ENCODE data around the gene CAPZA3.
"Not testable (repeated sequence)": the region's sequence is repeated elsewhere in the genome, so short reads cannot be mapped to it uniquely, and the experiment has no call there.

Gene CAPZA3

GRCh38 chr12:18737819-18738218, at the start of gene CAPZA3, which contains the start of gene PLCZ1:
CAPZA3 (plus strand) TSS chr12:18738119; CDS start chr12:18738269, 150 bp downstream.
PLCZ1 (minus strand) TSS chr12:18738012; CDS start chr12:18737371, 641 bp downstream.
- DNase-seq (ENCODE audit: low read depth): no peak

- no peak for DNase-seq (ENCODE audit: low read depth)
Observed at GRCh38 chr12:18689771-18690170, 48.1 kb upstream of the CAPZA3 start.

- DNase-seq (ENCODE audit: low read depth): no peak
Observed at GRCh38 chr12:18690653-18691052, 47.3 kb upstream of the CAPZA3 start.

- not testable (repeated sequence) for DNase-seq (ENCODE audit: low read depth)
Observed at GRCh38 chr12:18693986-18694385, 43.9 kb upstream of the CAPZA3 start.

- no peak for DNase-seq (ENCODE audit: low read depth)
Observed at GRCh38 chr12:18696971-18697602, 40.8 kb upstream of the CAPZA3 start.

GRCh38 chr12:18700271-18700670, 37.6 kb upstream of the CAPZA3 start:
- no peak for DNase-seq (ENCODE audit: low read depth)

- no peak for DNase-seq (ENCODE audit: low read depth)
Observed at GRCh38 chr12:18703321-18703720, 34.6 kb upstream of the CAPZA3 start.

GRCh38 chr12:18703911-18704310, 34.0 kb upstream of the CAPZA3 start:
- DNase-seq (ENCODE audit: low read depth): no peak

GRCh38 chr12:18706798-18707197, 31.1 kb upstream of the CAPZA3 start:
- no peak for DNase-seq (ENCODE audit: low read depth)

- DNase-seq (ENCODE audit: low read depth): no peak
Observed at GRCh38 chr12:18716236-18716635, 21.7 kb upstream of the CAPZA3 start.

GRCh38 chr12:18718462-18718861, 19.5 kb upstream of the CAPZA3 start:
- no peak for DNase-seq (ENCODE audit: low read depth)

- DNase-seq (ENCODE audit: low read depth): no peak
Observed at GRCh38 chr12:18719922-18720510, 17.9 kb upstream of the CAPZA3 start.

GRCh38 chr12:18720690-18721089, 17.2 kb upstream of the CAPZA3 start:
- no peak for DNase-seq (ENCODE audit: low read depth)

GRCh38 chr12:18721452-18721851, 16.5 kb upstream of the CAPZA3 start:
- no peak for DNase-seq (ENCODE audit: low read depth)

GRCh38 chr12:18723752-18724151, 14.2 kb upstream of the CAPZA3 start:
- DNase-seq (ENCODE audit: low read depth): no peak

- DNase-seq (ENCODE audit: low read depth): no peak
Observed at GRCh38 chr12:18731156-18731555, 6.8 kb upstream of the CAPZA3 start.

GRCh38 chr12:18747895-18748294, 10.0 kb downstream of the CAPZA3 start:
- DNase-seq (ENCODE audit: low read depth): no peak

GRCh38 chr12:18749386-18749957, 11.6 kb downstream of the CAPZA3 start:
- no peak for DNase-seq (ENCODE audit: low read depth)

- no peak for DNase-seq (ENCODE audit: low read depth)
Observed at GRCh38 chr12:18750085-18750484, 12.2 kb downstream of the CAPZA3 start.

GRCh38 chr12:18751866-18752265, 13.9 kb downstream of the CAPZA3 start:
- DNase-seq (ENCODE audit: low read depth): no peak

- no peak for DNase-seq (ENCODE audit: low read depth)
Observed at GRCh38 chr12:18752280-18752920, 14.5 kb downstream of the CAPZA3 start.

- no peak for DNase-seq (ENCODE audit: low read depth)
Observed at GRCh38 chr12:18752947-18753346, 15.0 kb downstream of the CAPZA3 start.

GRCh38 chr12:18753481-18754123, 15.7 kb downstream of the CAPZA3 start:
- no peak for DNase-seq (ENCODE audit: low read depth)
